Nephron progenitor cell (in vitro differentiated cells): ENCODE measurements around the gene UBE2E1.

ENCODE experiments used
- DNase-seq: peaks from one replicate; pipeline ENCODE4 v3.0.0; 2021
- H3K27ac Mint-ChIP-seq: 2 replicates; pipeline ENCODE4 v1.8.0; 2021; ENCODE audit warnings: mild to moderate bottlenecking, moderate library complexity, mixed read lengths
- H3K27me3 Mint-ChIP-seq: 2 replicates; pipeline ENCODE4 v1.8.0; 2021; ENCODE audit warnings: mild to moderate bottlenecking, low read depth, mixed read lengths; ENCODE audit not compliant: poor library complexity
- H3K36me3 Mint-ChIP-seq: 2 replicates; pipeline ENCODE4 v1.8.0; 2021; ENCODE audit warnings: low read depth, mixed read lengths
- H3K4me1 Mint-ChIP-seq: 2 replicates; pipeline ENCODE4 v1.8.0; 2021; ENCODE audit warnings: mixed read lengths
- H3K4me3 Mint-ChIP-seq: 2 replicates; pipeline ENCODE4 v1.8.0; 2021; ENCODE audit warnings: mild to moderate bottlenecking, moderate library complexity, mixed read lengths
- H3K9me3 Mint-ChIP-seq: 2 replicates; pipeline ENCODE4 v1.8.0; 2021; ENCODE audit warnings: mild to moderate bottlenecking, moderate library complexity, mixed read lengths
- CTCF ChIP-seq: fragments of 200-600 bp; sonication (generic); IDR thresholded peaks from 2 replicates; pipeline ENCODE4 v1.5.0; 2021; ENCODE audit warnings: antibody characterized with exemption

The UBE2E1 gene

GRCh38 chr3:23817508-23818223, 11.9 kb downstream of the UBE2E1 start:
- peaks cover 6% of the 10 kb centered on the region for H3K9me3 Mint-ChIP-seq
- no peak for DNase-seq
- no peak overlapping the region for H3K4me3 Mint-ChIP-seq
- no peaks in the 10 kb centered on the region for H3K27me3 Mint-ChIP-seq
- no peak for TF ChIP-seq CTCF
- H3K27ac Mint-ChIP-seq, result no peak overlapping the region
- peaks cover 41% of the 10 kb centered on the region for H3K4me1 Mint-ChIP-seq
- H3K36me3 Mint-ChIP-seq, result peaks cover 76% of the 10 kb centered on the region

- peaks cover 39% of the 10 kb centered on the region for H3K4me1 Mint-ChIP-seq
- peaks cover 6% of the 10 kb centered on the region for H3K9me3 Mint-ChIP-seq
- peaks cover 57% of the 10 kb centered on the region for H3K36me3 Mint-ChIP-seq
- no peak for TF ChIP-seq CTCF
- no peaks in the 10 kb centered on the region for H3K27me3 Mint-ChIP-seq
- no peak overlapping the region for H3K4me3 Mint-ChIP-seq
- no peak for DNase-seq
- no peak overlapping the region for H3K27ac Mint-ChIP-seq
These were observed 14.0 kb downstream of the UBE2E1 start for GRCh38 chr3:23819599-23820360.

- no peak for DNase-seq
- H3K4me3 Mint-ChIP-seq, result no peak overlapping the region
- H3K36me3 Mint-ChIP-seq, result peaks cover 46% of the 10 kb centered on the region
These were observed 15.1 kb downstream of the UBE2E1 start for GRCh38 chr3:23820888-23821287.

GRCh38 chr3:23821858-23822257, 16.1 kb downstream of the UBE2E1 start:
- TF ChIP-seq CTCF, result no peak
- no peak overlapping the region for H3K4me3 Mint-ChIP-seq
- peaks cover 35% of the 10 kb centered on the region for H3K4me1 Mint-ChIP-seq
- H3K9me3 Mint-ChIP-seq, result peaks cover 6% of the 10 kb centered on the region
- H3K27ac Mint-ChIP-seq, result peak overlapping the region; percentile 81
- no peak for DNase-seq
- H3K36me3 Mint-ChIP-seq, result peaks cover 36% of the 10 kb centered on the region
- no peaks in the 10 kb centered on the region for H3K27me3 Mint-ChIP-seq

More at GRCh38 chr3:23820888-23821287, 15.1 kb downstream of the UBE2E1 start:
- TF ChIP-seq CTCF, result no peak
- H3K27me3 Mint-ChIP-seq, result no peaks in the 10 kb centered on the region
- no peak overlapping the region for H3K27ac Mint-ChIP-seq
- H3K9me3 Mint-ChIP-seq, result peaks cover 6% of the 10 kb centered on the region
- peaks cover 32% of the 10 kb centered on the region for H3K4me1 Mint-ChIP-seq

GRCh38 chr3:23822559-23822958, 16.8 kb downstream of the UBE2E1 start:
- DNase-seq, result no peak
- H3K27me3 Mint-ChIP-seq, result no peaks in the 10 kb centered on the region
- H3K4me1 Mint-ChIP-seq, result peaks cover 35% of the 10 kb centered on the region
- H3K27ac Mint-ChIP-seq, result no peak overlapping the region
- peaks cover 31% of the 10 kb centered on the region for H3K36me3 Mint-ChIP-seq
- no peak for TF ChIP-seq CTCF
- no peak overlapping the region for H3K4me3 Mint-ChIP-seq
- H3K9me3 Mint-ChIP-seq, result peaks cover 3% of the 10 kb centered on the region
